Pulmonary artery endothelial cell (primary cell): ENCODE data around the gene UGT1A7. TPM values are rescaled to one million over a fixed set of nuclear protein-coding genes. Genes with fewer than 3 reads are reported as not detected.
"Not testable (repeated sequence)": the region's sequence is repeated elsewhere in the genome, so short reads cannot be mapped to it uniquely, and the experiment has no call there.

Experiments
- DNase-seq: peaks from one replicate; pipeline ENCODE4 v3.0.0-alpha.2; 2011; ENCODE audit warnings: low read depth, low spot score
- total RNA-seq: library from RNA; depleted of rRNA; stranded (reverse); fragments of >200 nt; gene quantifications from 2 replicates; pipeline ENCODE4 v1.2.3, GENCODE V29; 2014

Gene UGT1A7
- total RNA-seq, 1 donor from 2014 or later = not detected

- no peak for DNase-seq
These were observed 1.2 kb upstream of the UGT1A7 start for GRCh38 chr2:233680361-233681045.

- DNase-seq = no peak
These were observed 2.9 kb downstream of the UGT1A7 start for GRCh38 chr2:233684640-233685039.

GRCh38 chr2:233686928-233687327 is 5.2 kb downstream of the UGT1A7 start:
- no peak for DNase-seq

- DNase-seq = no peak
These were observed 6.6 kb downstream of the UGT1A7 start for GRCh38 chr2:233688341-233688740.

GRCh38 chr2:233689031-233689430 is 7.3 kb downstream of the UGT1A7 start:
- no peak for DNase-seq

GRCh38 chr2:233689501-233689900 is 7.8 kb downstream of the UGT1A7 start:
- DNase-seq = peak; percentile 91

GRCh38 chr2:233690444-233690843 is 8.7 kb downstream of the UGT1A7 start:
- DNase-seq = no peak

- DNase-seq = no peak
These were observed 10.0 kb downstream of the UGT1A7 start for GRCh38 chr2:233691443-233692433.

- DNase-seq = no peak
These were observed 10.9 kb downstream of the UGT1A7 start, which contains the start of gene UGT1A6 for GRCh38 chr2:233692648-233693047. Gene UGT1A6 (plus strand): TSS chr2:233692890. CDS start chr2:233693005, 115 bp downstream.

- DNase-seq = no peak
These were observed 12.3 kb downstream of the UGT1A7 start for GRCh38 chr2:233693963-233694362.

GRCh38 chr2:233698740-233699139 is 17.0 kb downstream of the UGT1A7 start:
- DNase-seq = no peak

GRCh38 chr2:233699424-233700027 is 17.8 kb downstream of the UGT1A7 start:
- DNase-seq = no peak

GRCh38 chr2:233700028-233700635 is 18.4 kb downstream of the UGT1A7 start:
- DNase-seq = peak; percentile 64

GRCh38 chr2:233700842-233701241 is 19.1 kb downstream of the UGT1A7 start:
- DNase-seq = not testable (repeated sequence)

GRCh38 chr2:233702238-233702637 is 20.5 kb downstream of the UGT1A7 start:
- no peak for DNase-seq

GRCh38 chr2:233705911-233706506 is 24.3 kb downstream of the UGT1A7 start:
- no peak for DNase-seq

- no peak for DNase-seq
These were observed 25.0 kb downstream of the UGT1A7 start for GRCh38 chr2:233706720-233707119.

- no peak for DNase-seq
These were observed 26.4 kb downstream of the UGT1A7 start for GRCh38 chr2:233707940-233708644.

- DNase-seq = no peak
These were observed 27.2 kb downstream of the UGT1A7 start for GRCh38 chr2:233708942-233709341.

- no peak for DNase-seq
These were observed 29.8 kb downstream of the UGT1A7 start for GRCh38 chr2:233711312-233712008.
